Activated B cell treated with CpG ODN at 0.5 μM for 24 hours (primary cell): Measurements from ENCODE around the gene TRIM2. TPM values are rescaled to one million over a fixed set of nuclear protein-coding genes. Genes with fewer than 3 reads are reported as not detected.

ENCODE experiments used
- ATAC-seq: fragments of 200-7000 bp; cut with Tn5 transposase; one replicate; pipeline ENCODE4 v1.10.0; 2021; ENCODE audit warnings: low read depth, mild to moderate bottlenecking, moderate library complexity
- CTCF ChIA-PET: fragments of 350-600 bp; sonication (Branson Sonifier 250); formaldehyde crosslinking; loops from one replicate; lab custom pipeline; 2021; ENCODE audit warnings: antibody characterized with exemption; lab: Charles Lee
- POLR2A ChIA-PET: fragments of 350-600 bp; sonication (Branson Sonifier 250); formaldehyde crosslinking; loops from one replicate; lab custom pipeline; 2021; ENCODE audit warnings: antibody characterized with exemption; lab: Charles Lee
- DNase-seq: peaks from one replicate; pipeline ENCODE4 v3.0.0; 2022
- H3K27ac Mint-ChIP-seq: one replicate; pipeline ENCODE4 v1.8.0; 2020; ENCODE audit warnings: mixed read lengths
- H3K27me3 Mint-ChIP-seq: one replicate; pipeline ENCODE4 v1.8.0; 2021; ENCODE audit warnings: mixed read lengths
- H3K36me3 Mint-ChIP-seq: one replicate; pipeline ENCODE4 v1.8.0; 2021; ENCODE audit warnings: low read depth, mixed read lengths
- H3K4me1 Mint-ChIP-seq: one replicate; pipeline ENCODE4 v1.8.0; 2021; ENCODE audit warnings: mixed read lengths
- H3K4me3 Mint-ChIP-seq: one replicate; pipeline ENCODE4 v1.8.0; 2020; ENCODE audit warnings: mild to moderate bottlenecking, mixed read lengths
- H3K9me3 Mint-ChIP-seq: one replicate; pipeline ENCODE4 v1.8.0; 2020; ENCODE audit warnings: mixed read lengths
- intact Hi-C: fragments of 100-400 bp; cut with micrococcal nuclease; formaldehyde crosslinking; loops from one replicate; pipeline ENCODE4 v1.15.1; 2024
- total RNA-seq: library from RNA; stranded (reverse); gene quantifications from 2 replicates; pipeline ENCODE4 v1.2.3, GENCODE V29; 2022
- TF ChIP-seq, protein P1 (sequence below): fragments of 200-600 bp; IDR thresholded peaks from one replicate; pipeline ENCODE4 v1.8.0; 2022; ENCODE audit warnings: antibody characterized with exemption, mild to moderate bottlenecking

TRIM2 gene
- total RNA-seq, 1 donor from 2014 or later, result 5.1 TPM

DNA sequence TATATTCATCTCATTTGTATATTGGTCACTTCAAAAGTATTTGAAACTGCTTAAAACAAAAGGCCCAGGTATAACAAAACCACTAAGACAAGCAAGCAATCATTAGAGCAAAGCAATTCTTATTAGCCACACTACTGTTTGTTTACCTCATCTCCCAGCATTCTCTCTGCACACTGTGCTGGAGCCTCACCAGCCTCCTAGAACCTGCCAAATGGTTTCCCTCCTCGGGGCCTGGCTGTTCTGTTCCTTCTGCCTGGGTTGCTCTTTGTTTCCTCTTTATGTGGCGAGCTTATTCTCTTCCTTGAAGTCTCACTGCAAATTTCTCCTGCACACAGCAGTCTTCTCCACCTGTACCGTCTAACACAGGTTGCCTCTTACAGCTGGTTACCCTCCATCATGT, 72.7 kb downstream of the TRIM2 start:
- Mint-ChIP-seq H3K4me1 (no peaks in the 10 kb centered on the region), H3K27me3 (peaks cover 4% of the 10 kb centered on the region), H3K36me3 (no peaks in the 10 kb centered on the region), H3K4me3 (no peak overlapping the region), H3K9me3 (no peaks in the 10 kb centered on the region), H3K27ac (no peak overlapping the region)
- TF ChIP-seq, protein P1, sequence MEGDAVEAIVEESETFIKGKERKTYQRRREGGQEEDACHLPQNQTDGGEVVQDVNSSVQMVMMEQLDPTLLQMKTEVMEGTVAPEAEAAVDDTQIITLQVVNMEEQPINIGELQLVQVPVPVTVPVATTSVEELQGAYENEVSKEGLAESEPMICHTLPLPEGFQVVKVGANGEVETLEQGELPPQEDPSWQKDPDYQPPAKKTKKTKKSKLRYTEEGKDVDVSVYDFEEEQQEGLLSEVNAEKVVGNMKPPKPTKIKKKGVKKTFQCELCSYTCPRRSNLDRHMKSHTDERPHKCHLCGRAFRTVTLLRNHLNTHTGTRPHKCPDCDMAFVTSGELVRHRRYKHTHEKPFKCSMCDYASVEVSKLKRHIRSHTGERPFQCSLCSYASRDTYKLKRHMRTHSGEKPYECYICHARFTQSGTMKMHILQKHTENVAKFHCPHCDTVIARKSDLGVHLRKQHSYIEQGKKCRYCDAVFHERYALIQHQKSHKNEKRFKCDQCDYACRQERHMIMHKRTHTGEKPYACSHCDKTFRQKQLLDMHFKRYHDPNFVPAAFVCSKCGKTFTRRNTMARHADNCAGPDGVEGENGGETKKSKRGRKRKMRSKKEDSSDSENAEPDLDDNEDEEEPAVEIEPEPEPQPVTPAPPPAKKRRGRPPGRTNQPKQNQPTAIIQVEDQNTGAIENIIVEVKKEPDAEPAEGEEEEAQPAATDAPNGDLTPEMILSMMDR, result no peak
- ATAC-seq (no peak), DNase-seq (no peak)
- ChIA-PET POLR2A (no interaction called here), CTCF (no interaction called here)
- intact Hi-C loops, result no loop called here

DNA sequence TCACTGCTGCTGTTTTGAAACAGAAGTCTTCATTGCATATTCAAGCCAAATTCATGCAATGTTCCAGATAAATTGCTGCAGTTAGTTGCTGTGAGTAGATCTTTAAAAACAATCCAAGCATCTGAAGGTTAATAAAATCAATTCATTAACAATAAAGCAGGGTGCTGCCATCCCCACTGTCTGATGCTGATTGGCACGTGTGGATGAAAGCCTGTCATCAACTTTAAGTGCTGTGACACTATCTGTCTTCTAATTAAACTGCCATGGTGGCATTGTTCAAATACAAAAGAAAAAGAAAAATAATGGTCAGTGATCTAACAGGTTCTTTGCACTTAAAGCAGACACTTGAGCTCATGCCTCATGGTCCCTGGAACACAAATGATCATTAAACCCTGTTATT, 77.2 kb downstream of the TRIM2 start:
- intact Hi-C loops, result no loop called here
- POLR2A ChIA-PET, result no interaction called here
- ATAC-seq, result no peak
- DNase-seq, result no peak
- H3K4me1 Mint-ChIP-seq, result no peaks in the 10 kb centered on the region
- CTCF ChIA-PET, result no interaction called here
- H3K4me3 Mint-ChIP-seq, result no peak overlapping the region
- H3K27ac Mint-ChIP-seq, result no peak overlapping the region
- H3K27me3 Mint-ChIP-seq, result no peaks in the 10 kb centered on the region
- H3K9me3 Mint-ChIP-seq, result peaks cover 8% of the 10 kb centered on the region
- TF ChIP-seq, protein P1, result no peak
- H3K36me3 Mint-ChIP-seq, result peaks cover 5% of the 10 kb centered on the region

DNA sequence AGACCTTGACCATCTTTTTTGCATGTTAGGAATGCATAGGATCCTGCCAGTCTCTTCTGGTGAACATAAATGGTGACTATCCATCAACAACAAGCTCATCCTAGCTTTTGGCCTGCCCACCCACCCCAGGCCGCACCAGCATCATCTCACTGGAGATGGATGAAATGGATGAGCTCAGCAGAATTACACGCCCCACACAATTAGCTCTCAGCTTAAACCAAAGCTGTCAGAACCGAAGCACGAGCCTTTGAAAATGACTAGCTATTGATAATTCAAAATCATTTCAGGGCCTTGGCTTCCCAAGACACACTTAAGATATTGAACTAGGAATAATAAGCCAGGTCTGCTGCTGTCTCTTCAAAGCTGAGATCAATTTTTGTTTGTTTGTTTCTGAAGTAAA, 77.8 kb downstream of the TRIM2 start:
- CTCF ChIA-PET, result no interaction called here
- H3K27me3 Mint-ChIP-seq, result no peaks in the 10 kb centered on the region
- H3K4me3 Mint-ChIP-seq, result no peak overlapping the region
- ATAC-seq (no peak), DNase-seq (no peak)
- H3K9me3 Mint-ChIP-seq, result peaks cover 8% of the 10 kb centered on the region
- TF ChIP-seq, protein P1, result no peak
- peaks cover 5% of the 10 kb centered on the region for H3K36me3 Mint-ChIP-seq
- no peak overlapping the region for H3K27ac Mint-ChIP-seq
- POLR2A ChIA-PET, result no interaction called here
- intact Hi-C loops, result no loop called here
- no peaks in the 10 kb centered on the region for H3K4me1 Mint-ChIP-seq

DNA sequence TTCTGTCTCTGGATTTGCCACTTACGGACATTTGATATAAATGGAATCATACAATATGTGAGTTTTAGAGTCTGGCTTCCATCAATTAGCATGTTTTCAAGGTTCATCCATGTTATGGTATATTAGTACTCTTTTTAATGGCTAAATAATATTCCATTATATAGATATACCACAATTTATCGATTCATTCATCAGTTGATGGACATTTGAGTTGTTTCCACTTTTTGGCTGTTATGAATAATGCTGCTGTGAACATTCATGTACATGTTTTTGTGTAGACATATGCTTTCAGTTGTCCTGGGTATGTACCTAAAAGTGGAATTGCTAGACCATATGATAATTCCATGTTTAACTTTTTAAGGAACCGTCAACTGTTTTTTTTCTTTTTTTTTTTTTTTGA, 79.0 kb downstream of the TRIM2 start:
- CTCF ChIA-PET, result no interaction called here
- POLR2A ChIA-PET, result no interaction called here

DNA sequence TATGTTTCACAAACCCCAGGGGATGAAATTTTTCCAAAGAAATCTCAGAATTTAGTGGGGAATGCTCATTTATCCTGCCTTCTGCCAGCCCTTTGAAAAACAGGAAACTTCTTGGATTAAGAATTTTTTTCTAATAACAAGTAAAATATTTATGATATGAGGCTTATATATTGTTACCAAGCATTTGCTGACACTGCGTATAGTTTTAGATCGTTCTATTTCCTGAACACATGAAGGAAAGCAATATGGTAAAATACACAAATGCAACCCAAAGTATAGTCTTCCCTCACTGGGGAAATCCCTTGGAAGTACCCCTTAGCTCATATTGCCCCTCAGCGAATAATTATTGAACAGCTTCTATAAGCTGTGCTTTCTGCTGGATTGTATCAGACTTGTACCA, 85.9 kb downstream of the TRIM2 start:
- DNase-seq, result no peak
- no peak overlapping the region for H3K27ac Mint-ChIP-seq
- CTCF ChIA-PET, result no interaction called here
- TF ChIP-seq, protein P1, result no peak
- intact Hi-C loops, result no loop called here
- peaks cover 4% of the 10 kb centered on the region for H3K4me1 Mint-ChIP-seq
- POLR2A ChIA-PET, result no interaction called here
- H3K4me3 Mint-ChIP-seq, result no peak overlapping the region
- no peak for ATAC-seq
- peaks cover 4% of the 10 kb centered on the region for H3K36me3 Mint-ChIP-seq
- no peaks in the 10 kb centered on the region for H3K27me3 Mint-ChIP-seq
- H3K9me3 Mint-ChIP-seq, result peaks cover 3% of the 10 kb centered on the region

More for the DNA sequence above, 79.0 kb downstream of the TRIM2 start:
- Mint-ChIP-seq H3K27me3 (no peaks in the 10 kb centered on the region), H3K4me1 (no peaks in the 10 kb centered on the region), H3K4me3 (no peak overlapping the region), H3K36me3 (peaks cover 5% of the 10 kb centered on the region), H3K9me3 (peaks cover 8% of the 10 kb centered on the region), H3K27ac (no peak overlapping the region)
- TF ChIP-seq, protein P1, result no peak
- DNase-seq, result no peak
- intact Hi-C loops, result no loop called here
- no peak for ATAC-seq
